22Rv1 (cell line): ENCODE data around the gene NEB.

ENCODE experiments used
- ZFX ChIP-seq: fragments of 450-650 bp; IDR thresholded peaks from 2 replicates; pipeline ENCODE4 v1.6.1; 2017; ENCODE audit warnings: antibody characterized with exemption, borderline replicate concordance
- TF ChIP-seq, protein P1 (sequence below): fragments of 450-650 bp; IDR thresholded peaks from 2 replicates; pipeline ENCODE4 v1.5.1; 2017; ENCODE audit warnings: mild to moderate bottlenecking

DNA sequence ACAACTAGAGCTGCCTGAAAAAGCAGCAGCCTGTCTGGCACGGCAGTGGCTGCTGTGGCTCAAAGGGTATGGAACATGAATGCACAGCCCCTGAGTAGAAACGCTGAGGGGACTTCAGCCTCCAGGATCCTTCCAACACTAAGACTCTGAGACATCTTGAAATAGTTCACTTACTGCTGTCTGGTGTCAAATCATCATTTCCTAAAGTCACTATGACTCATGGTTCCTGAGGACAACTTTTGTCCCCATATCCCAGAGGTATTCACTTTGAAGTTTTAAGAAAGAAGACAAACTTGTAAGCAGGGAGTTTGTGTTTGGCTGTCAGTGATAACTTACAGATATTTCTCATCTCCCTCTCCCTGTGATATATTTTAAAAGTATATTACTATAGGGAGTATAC lies 33.3 kb upstream of the NEB start:
- TF ChIP-seq, protein P1, sequence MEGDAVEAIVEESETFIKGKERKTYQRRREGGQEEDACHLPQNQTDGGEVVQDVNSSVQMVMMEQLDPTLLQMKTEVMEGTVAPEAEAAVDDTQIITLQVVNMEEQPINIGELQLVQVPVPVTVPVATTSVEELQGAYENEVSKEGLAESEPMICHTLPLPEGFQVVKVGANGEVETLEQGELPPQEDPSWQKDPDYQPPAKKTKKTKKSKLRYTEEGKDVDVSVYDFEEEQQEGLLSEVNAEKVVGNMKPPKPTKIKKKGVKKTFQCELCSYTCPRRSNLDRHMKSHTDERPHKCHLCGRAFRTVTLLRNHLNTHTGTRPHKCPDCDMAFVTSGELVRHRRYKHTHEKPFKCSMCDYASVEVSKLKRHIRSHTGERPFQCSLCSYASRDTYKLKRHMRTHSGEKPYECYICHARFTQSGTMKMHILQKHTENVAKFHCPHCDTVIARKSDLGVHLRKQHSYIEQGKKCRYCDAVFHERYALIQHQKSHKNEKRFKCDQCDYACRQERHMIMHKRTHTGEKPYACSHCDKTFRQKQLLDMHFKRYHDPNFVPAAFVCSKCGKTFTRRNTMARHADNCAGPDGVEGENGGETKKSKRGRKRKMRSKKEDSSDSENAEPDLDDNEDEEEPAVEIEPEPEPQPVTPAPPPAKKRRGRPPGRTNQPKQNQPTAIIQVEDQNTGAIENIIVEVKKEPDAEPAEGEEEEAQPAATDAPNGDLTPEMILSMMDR: no peak
- TF ChIP-seq ZFX: no peak
